Measurements from ENCODE around the gene NECAB2.

NECAB2 gene

DNA sequence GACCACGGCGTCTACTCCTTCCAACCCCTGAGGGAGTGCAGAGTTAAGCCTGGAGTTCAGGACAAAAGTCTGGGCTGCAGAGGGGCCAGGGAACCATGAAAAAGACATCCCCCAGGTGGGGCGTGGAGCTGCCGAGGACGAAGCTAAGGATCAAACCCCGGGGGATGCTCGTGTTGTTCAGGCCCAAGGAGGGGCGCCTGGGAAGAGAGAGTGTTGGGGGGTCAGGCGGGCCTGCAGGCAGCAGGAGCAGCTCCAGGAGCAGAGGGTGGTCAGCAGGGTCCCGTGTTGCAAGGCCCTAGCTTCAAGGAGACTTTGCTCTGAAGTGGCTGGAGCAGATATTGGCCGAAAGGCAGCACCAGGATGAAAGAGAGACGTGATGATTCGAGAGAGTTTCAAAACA is 26.7 kb downstream of the NECAB2 start:
- DNase-seq = no peak

DNA sequence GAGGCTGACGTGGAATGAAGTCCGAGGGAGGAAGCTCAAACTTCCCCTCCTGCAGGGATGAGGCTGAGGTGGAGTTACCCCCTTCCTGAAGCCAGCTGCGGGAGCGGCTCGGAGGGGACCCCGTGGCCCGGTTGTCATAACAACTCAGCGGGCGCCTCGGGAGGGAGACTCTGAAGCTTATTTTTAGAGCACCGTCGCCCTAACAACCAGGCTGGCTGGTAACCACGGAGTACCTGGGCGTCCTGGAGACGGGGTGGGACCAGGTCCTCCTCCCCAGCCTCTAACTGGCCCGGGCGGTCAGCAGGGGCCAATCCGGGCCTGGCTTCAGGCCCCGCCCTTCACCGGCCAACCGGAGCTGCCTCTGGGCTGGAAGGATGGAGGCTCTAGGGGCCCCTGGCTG is 27.7 kb downstream of the NECAB2 start:
- peak in 1 of 2 donors; percentile 3 for DNase-seq

DNA sequence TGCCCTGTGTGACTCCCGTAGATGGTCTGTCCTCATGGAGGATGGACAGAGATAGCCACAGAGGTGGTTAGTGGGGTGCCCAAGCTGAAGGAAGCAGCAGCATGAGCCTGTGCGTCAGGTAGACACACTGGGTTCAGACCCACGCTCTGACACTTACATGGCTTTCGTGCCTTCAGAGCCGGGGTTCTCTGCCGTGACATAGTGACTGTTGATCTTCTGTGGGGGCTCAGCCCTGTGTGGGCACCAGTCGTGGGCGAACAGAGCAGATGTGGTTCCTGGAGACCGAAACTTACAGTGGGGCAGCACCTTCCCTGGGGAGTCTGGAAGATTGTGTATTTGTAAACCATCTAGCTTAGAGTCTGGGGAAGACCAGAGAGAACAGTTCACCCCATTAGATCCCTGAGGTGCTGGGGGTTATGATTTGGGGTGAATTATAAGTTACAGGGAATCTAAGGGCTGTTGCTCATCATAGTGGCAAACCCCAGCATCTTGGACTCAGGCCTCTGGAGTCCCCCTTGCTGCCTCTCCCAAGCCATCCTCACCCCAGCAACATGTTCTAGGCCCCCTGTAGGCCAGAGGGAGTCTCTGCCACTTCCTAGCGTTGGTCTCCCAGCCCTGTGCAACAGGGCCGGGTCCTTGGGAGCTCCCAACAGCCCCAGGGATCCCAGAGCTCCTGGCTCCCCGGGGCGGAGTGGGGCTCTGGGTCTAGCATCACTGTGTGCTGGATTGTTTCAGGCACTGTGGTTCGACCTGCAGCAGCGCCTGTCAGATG is 28.6 kb downstream of the NECAB2 start:
- no peak for DNase-seq

DNA sequence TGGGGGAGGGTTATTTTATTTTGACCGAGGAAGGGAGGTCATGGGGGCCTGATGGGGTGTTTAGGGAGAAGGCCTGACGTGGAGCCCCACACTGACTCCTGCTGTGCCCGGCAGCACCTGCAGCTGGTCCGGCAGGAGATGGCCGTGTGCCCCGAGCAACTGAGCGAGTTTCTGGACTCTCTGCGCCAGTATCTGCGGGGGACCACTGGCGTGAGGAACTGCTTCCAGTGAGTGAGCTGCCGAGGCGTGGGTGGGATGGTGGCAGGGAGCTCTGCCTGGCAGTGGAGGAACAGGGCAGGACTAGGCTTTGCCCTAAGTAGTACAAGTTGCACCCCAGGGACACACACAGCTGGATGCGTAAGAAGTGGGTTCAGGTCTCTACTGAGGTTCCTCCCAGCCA is 30.0 kb downstream of the NECAB2 start:
- no peak for DNase-seq

DNA sequence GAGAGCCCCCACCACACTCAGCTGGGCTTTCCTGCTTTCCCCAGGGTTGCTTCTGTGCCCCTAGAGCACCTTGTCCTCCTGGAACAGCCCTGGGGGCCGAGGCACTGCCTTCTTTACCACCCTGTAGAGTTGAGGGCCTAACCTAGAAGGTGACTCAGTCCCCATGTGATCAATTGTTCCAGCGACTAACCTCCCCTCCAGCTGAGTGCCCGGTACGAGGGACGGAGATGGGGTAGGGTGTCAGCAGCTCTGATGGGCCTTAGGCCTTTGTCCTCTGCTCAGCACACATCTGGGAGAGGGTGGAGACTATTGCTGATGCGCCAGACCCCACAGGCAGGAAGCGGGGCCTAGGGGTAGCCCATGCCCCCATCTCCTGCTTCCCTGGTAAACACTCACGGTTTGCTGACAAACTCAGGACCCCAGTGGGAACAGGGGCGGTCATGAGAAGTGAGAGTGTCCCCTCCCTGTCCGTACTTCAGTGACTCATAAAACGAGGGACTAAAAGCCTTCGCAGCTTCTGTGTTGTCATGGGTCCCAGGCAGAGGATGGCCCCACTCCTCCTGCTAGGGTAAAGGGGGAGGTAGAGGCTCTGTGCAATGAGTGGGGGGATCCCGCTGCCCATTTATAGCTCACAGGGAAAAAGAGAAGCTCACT is 33.1 kb downstream of the NECAB2 start:
- no peak for DNase-seq

DNA sequence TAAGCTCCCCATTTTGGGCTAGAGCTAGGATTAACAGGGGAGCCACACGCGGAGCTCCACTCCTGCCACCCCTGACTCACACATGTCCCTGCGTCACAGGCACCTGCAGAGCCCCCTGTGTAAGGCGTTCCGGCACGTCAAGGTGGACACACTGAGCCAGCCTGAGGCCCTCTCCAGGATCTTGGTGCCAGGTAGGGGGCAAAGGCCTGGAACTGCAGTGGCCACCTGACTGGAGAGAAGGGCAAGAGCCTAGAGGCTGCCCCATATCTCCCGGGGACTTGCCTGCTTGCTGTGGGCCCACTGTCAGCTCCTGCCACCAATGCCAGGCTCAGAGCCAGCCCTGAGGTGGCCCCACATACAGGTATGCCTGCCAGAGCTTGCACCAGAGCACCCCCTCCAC is 33.7 kb downstream of the NECAB2 start:
- no peak for DNase-seq

DNA sequence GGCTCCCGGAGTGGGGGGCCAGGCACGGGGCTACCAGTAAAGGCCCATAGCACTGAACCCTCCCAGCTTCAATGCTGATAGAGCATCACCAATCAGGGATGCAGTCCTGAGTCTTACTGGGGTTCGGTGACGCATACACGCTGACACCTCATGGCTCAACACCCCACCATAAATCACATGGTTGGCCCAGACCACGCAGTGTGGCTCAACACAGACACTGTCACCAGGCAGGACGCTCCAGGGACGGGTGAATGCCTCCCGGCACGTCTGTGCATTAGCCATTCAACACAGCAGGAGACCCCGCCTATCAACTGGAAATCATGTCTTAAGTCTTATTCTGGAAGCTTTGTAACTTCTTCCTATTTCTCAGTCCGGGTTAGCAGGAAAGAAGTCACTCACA is 35.0 kb downstream of the NECAB2 start:
- no peak for DNase-seq

DNA sequence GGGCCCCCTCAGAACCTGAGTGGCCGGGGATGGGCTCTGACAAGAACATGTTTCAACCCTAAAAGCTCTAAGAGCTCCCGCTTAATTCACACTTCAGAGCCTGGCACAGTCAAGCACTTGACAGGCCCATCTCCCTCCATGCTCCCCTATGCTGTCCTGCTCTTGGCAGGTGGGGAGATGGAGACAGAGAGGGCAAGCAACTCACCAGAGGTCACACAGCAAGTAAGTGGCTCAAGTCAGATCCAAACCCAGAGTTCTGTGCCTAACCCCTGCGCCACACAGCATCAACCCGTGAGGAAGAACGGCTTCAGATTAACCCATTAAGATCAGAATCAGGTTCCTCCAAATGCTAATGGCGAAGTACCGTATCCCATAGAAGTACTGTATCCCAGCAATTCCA is 36.4 kb downstream of the NECAB2 start:
- no peak for DNase-seq

DNA sequence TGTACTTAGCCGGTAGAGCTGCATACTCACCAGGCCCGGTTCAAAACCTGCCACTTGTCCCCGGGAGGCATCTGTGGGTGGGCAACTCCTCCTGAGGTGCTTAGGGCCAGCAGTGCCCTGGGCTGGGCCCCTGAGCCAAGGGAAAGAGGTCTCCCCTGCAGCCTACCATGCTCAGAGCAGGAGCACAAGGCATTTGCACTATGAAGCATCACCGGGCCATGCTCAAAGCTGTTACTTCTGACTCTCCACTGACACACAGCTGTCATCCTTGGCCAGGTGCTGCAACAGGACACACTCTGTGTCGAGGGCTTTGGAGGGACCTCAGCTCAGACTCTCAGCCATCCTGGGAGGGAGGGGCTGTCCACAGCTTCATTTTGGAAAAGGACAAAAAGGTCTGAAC is 37.3 kb downstream of the NECAB2 start:
- DNase-seq = no peak

DNA sequence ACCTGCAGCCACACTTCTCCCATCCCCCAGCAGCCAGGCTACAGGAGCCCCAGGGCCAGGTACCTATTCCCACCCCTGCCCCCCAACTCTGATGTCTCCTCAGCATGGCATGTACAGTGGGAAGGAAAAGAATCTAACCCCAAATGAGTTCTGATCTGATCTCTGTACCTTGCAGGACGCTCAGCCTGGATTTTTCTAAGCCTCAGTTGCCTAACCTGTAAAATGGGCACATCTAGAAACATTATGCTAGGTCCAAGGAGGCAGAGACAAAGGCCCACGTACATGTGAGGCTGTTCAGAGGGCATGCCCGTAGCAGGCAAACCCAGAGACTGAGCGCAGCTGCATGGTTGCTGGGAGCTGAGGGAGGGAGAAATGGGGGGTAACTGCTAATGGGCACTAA is 39.5 kb downstream of the NECAB2 start:
- no peak for DNase-seq

DNA sequence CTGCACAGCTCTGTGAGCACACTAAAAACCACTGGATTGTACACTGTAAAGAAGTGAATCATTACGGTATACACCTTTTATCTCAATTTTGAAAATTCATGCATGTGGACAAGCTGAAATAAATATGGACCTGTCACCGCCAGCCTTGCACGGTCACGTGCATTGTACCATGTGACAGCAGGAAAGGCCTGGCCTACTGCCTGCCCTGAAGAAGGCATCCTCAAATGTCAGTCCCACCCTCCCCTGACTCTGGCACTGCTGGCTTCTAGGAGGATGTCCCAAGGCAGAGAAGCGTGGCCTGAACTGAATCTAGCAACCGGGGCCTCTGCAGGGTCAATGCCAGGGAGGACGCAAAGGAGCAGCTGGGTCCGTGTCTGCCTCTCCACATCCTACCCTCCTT is 39.9 kb downstream of the NECAB2 start:
- DNase-seq = no peak

DNA sequence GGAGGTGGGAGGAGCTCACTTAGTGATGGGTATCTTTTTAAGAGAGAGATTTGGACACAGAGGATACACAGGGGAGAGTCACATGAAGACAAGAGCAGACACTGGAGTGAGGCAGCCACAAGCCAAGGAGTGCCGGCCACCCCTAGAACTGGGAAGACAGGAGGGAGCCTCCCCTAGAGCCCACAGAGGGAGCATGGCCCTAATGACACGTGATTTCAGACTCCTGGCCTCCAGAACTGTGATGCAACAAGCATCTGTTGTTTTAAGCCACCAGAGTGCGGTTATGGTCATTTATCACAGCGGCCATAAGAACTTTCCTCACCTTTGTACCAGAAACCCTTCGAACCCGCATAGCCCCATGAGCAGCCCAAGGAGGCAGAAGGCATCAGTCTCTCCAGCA is 41.2 kb downstream of the NECAB2 start:
- no peak for DNase-seq

DNA sequence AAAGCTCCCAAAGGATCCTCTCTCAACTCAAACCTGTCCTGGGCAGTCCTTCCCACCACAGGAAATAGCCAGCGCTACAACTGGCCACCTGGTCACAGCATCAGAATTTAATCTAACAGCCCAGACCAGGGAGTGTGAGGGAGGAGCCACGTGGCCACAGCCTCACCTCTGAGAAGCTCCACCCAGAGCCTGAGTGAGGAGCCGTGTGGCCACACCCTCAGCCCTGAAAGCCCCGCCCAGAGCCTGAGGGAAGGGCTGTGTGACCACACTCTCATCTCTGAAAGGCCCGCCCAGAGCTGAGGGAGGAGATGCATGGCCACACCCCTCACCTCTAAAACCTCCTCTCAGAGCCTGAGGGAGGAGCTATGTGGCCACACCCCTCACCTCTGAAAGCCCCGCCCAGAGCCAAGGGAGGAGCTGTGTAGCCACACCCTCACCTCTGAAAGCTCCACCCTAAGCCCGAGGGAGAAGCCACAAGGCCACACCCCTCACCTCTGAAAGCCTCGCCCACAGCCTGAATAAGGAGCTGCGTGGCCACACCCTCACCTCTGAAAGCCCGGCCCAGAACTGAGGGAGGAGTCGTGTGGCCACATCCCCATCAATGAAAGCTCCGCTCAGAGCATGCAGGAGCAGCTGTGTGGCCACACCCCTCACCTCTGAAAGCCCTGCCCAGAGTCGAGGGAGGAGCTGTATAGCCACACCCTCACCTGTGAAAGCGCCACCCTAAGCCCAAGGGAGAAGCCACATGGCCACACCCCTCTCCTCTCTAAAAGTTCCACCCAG is 45.9 kb downstream of the NECAB2 start:
- peak; percentile 43 to 66 for DNase-seq

DNA sequence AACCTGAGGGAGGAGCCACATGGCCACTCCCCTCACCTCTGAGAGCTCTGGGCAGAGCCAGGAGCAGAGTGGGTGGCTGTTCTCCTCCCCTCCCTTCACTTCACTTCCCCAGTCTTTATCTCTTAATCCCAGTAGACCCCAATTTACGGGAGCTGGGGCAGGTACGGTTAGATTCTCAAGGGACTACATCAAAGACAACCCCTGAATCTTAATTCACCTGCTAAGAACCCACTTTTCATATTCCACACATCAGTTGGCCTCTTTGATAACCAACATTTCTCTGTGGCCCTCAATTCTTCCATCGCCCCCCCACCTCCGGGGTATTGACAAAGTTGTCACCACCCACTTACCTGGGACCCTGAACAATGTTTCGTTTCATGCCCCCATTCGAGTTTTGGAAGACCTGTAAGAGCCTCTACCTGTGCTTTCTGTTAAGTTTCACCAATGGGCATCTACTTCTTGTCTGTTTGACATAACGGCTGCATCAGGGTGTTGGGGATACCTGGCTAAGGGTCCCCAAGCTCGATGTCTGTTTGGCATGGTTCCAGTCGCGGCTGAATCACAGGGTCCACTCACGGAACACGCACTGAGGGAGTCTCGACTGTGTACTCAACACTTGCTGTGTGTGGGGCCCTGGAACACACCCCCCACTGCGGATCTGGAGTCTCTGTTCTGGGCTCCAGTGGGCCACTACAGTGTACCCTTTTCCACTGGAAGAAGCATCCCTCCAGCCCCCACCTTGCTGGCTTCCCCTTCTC is 46.7 kb downstream of the NECAB2 start:
- no peak for DNase-seq

DNA sequence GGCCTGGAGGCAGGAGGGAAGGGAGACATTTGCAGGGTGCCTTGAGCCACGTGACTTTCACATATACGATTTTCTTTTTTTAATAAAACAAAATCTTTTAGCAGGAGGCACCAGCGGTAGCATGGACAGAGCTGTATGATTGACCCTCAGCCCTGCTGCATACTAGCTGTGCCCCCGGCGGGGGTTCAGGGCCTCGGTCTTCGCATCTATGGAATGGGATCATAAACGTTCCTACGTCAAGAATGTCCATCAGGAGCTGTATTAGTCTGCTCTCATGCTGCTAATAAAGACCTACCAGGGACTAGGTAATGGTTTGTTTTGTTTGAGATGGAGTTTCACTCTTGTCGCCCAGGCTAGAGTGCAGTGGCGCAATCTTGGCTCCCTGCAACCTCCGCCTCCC is 47.4 kb downstream of the NECAB2 start:
- DNase-seq = no peak

DNA sequence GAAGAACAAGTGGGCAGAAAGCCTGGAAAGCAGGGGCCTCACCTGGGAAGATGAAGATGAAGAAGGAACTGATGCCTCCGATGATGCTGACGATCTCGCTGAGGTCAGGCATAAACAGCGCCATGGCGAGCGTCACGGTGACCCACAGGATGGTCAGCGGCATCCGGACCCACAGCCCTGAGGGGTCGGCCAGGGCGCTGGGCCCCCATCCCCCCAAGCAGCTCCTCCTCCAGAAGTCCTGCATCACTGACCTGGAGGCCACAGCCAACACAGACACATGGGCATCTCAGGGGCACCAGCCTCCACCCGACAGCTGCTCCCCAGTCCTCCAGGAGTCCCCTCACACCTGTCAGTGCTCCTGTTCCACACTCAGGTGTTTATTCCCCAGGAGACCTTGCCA is 48.4 kb downstream of the NECAB2 start:
- DNase-seq = no peak

DNA sequence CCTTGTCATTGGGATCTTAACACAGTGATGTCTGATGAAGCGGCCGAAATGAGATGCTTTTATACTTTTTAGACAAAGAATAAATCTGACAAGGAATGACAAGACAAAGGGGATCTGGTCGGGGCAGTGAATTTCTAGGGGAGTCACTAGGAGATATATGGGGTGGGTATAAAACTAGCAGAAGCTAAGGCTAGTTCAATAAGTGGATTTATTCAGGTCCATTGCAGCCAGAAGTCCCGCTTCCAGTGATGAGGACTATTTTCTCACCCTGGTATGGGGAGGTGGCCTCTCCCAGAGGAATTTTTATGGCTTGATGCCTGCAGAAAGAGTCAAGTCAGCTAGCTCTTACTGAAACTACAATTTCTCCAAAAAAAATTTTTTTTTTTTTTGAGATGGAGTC is 50.7 kb downstream of the NECAB2 start:
- DNase-seq = no peak

DNA sequence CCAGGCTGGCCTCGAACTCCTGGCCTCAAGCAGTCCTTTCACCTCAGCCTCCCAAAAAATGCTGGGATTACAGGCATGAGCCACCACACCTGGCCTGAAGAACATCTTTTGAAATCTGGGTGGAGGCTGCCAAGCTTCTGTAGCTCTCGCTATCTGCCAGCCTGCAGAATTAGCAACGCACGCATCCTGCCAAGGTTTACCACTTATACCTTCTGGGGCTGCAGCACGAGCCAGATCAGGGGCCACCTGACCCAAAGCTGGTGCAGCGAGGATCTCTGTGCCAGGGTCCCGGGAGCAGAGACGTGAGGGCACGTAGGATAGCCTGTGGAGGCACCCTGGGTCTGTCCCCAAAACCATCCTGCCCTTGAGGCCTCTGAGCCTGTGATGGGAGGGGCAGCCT is 52.3 kb downstream of the NECAB2 start:
- no peak for DNase-seq

DNA sequence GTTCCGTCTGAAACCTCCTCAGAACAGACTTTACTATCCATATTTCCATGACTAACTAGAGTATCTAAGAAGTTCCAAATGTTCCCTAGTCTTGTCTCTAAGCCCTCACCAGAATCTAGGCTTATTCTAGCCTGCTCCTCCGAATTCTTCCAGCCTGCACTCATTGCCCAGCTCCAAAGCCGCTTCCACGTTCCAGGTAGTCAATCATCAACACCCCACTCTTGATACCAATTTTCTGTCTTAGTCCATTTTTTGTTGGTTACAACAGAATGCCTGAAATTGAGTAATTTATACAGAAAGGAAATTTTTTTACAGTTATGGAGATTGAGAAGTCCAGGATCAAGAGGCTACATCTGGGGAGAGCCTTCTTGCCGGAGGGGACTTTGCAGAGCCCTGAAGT is 53.4 kb downstream of the NECAB2 start:
- no peak for DNase-seq

DNA sequence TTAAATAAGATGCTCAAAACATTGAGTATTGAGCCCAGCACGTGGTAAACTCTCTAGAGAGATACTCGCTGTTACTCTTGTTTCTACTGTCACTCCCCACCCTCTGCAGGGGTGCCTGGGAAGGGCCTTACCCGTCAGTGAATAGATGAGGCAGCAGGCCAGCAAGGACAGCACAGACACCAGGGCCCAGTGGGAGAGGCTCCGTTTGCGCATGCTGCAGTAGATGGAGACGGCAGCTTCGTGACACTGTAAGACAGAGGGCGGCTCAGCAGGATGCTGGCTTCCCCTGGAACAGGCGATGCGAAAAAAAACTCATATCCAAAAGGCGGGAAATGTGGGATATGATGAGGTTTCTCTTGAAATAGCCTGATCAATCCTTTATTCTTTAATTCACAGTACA is 54.6 kb downstream of the NECAB2 start:
- DNase-seq = no peak

DNA sequence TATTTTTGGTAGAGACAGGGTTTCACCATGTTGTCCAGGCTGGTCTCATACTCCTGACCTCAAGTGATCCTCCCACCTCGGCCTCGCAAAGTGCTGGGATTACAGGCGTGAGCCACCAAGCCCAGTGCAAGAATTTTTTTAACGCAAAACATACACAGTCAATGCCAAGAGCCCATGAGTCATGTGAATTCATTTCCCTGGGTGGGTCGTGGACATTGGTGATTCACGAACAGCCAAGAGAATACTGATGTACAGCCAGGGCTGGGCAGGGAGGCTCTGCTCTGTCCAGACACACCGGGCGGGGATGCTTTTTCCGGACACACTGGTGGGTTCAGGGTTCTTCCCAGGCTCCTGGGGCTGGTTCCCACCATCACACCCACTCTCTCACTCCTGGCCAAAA is 56.8 kb downstream of the NECAB2 start:
- DNase-seq = no peak

DNA sequence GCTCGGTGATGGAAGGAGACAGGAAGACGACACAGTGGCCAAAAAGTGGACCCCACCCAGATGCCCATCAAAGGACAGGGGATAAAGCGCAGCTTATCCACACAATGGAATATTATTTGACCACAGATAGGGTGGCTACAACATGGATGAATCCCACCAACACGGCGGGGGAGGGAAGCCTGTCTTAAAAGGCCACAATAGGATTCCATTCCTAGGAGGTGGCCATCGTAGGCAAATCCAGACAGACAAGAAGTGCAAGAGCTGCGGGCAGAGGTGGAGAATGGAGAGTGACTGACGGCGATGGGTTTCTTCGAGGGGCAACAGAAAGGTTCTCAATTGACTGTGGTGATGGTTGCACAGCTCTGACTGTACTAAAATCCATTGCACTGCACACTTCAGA is 58.6 kb downstream of the NECAB2 start:
- DNase-seq = no peak

DNA sequence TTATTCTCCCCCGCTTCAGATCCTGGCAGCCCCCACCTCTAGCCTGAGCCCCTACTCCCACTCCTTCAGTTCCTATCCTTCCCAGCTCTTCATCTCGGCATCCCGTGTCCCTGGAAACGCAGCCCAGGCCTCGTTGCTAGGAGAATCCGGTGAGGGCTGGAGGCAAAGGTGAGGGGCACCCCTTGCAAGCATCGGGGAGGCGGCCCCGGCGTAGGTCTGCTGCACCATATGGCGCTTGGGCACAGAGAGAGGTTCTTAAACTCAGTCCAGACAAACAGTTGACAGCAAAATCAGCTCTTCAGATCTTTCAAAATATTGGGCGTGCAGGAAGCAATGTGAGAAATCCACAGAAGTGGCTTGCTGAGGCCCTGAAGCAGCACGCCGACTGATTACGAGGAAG is 59.6 kb downstream of the NECAB2 start:
- no peak for DNase-seq

All from CD4-positive, alpha-beta T cell treated with Interleukin-1 beta for 1 hour (primary cell).